PC-9 (cell line): Measurements from ENCODE around the gene DUSP22. TPM values are rescaled to one million over a fixed set of nuclear protein-coding genes. Genes with fewer than 3 reads are reported as not detected.
A peak's percentile ranks its signal among the peaks of the same experiment; 100 is the strongest.

Experiments
- BruUV-seq: library from RNA; stranded (reverse); fragments of 400-500 nt; replicated peaks from 2 replicates; lab custom pipeline; 2021; lab: Mats Ljungman, UMichigan
- CTCF ChIA-PET: fragments of 300-600 bp; sonication (Branson Sonifier 250); formaldehyde crosslinking; loops from one replicate; lab custom pipeline; 2022; ENCODE audit warnings: antibody characterized with exemption; lab: Charles Lee
- POLR2A ChIA-PET: fragments of 300-600 bp; sonication (Branson Sonifier 250); formaldehyde crosslinking; loops from one replicate; lab custom pipeline; 2022; ENCODE audit warnings: antibody characterized with exemption; ENCODE audit not compliant: unreplicated experiment; lab: Charles Lee
- DNase-seq, 2 experiments: peaks; one replicate each; pipeline versions ENCODE4 v3.0.0 to v3.0.0-alpha.2; 2015 to 2022; ENCODE audit warnings: mixed read lengths in 1 of 2
- H2AFZ ChIP-seq: fragments of 200-600 bp; sonication (generic); 2 replicates; pipeline ENCODE4 v1.8.1; 2017; ENCODE audit warnings: antibody characterized with exemption
- H3F3A ChIP-seq: fragments of 200-600 bp; sonication (generic); 2 replicates; pipeline ENCODE4 v1.8.1; 2017; ENCODE audit warnings: antibody characterized with exemption, mild to moderate bottlenecking, low read depth; ENCODE audit not compliant: insufficient read depth
- H3K27ac ChIP-seq: fragments of 200-600 bp; sonication (generic); 2 replicates; pipeline ENCODE4 v1.6.1; 2016; ENCODE audit warnings: mixed run types
- H3K27me3 ChIP-seq: fragments of 200-600 bp; sonication (generic); 2 replicates; pipeline ENCODE4 v1.6.1; 2016; ENCODE audit warnings: low read depth, mixed run types; ENCODE audit not compliant: insufficient read depth
- H3K36me3 ChIP-seq: fragments of 200-600 bp; sonication (generic); 2 replicates; pipeline ENCODE4 v1.6.1; 2016; ENCODE audit warnings: low read depth, mixed run types
- H3K4me1 ChIP-seq: fragments of 200-600 bp; sonication (generic); replicated peaks from 2 replicates; pipeline ENCODE4 v1.6.1; 2016; ENCODE audit warnings: mixed run types; ENCODE audit not compliant: insufficient read depth
- H3K4me2 ChIP-seq: fragments of 200-600 bp; sonication (generic); 2 replicates; pipeline ENCODE4 v1.6.1; 2017; ENCODE audit warnings: mixed run types
- H3K4me3 ChIP-seq: fragments of 200-600 bp; sonication (generic); 2 replicates; pipeline ENCODE4 v1.6.1; 2016; ENCODE audit warnings: mixed run types
- H3K79me2 ChIP-seq: fragments of 200-600 bp; sonication (generic); 2 replicates; pipeline ENCODE4 v1.6.1; 2017; ENCODE audit warnings: low read depth, mixed run types
- H3K9me2 ChIP-seq: fragments of 200-600 bp; sonication (generic); 2 replicates; pipeline ENCODE4 v1.8.1; 2017; ENCODE audit warnings: mild to moderate bottlenecking; ENCODE audit not compliant: insufficient read depth
- H3K9me3 ChIP-seq: fragments of 200-600 bp; sonication (generic); 2 replicates; pipeline ENCODE4 v1.8.1; 2016; ENCODE audit warnings: low read depth; ENCODE audit not compliant: insufficient read depth
- H4K20me1 ChIP-seq: fragments of 200-600 bp; sonication (generic); 2 replicates; pipeline ENCODE4 v1.8.1; 2017; ENCODE audit not compliant: insufficient read depth
- CTCF ChIP-seq: fragments of 200-600 bp; sonication (generic); conservative IDR thresholded peaks from 2 replicates; pipeline ENCODE4 v1.6.1; 2017; ENCODE audit warnings: mixed run types, antibody characterized with exemption, mild to moderate bottlenecking, moderate library complexity
- EZH2 ChIP-seq: fragments of 200-600 bp; sonication (generic); IDR thresholded peaks from 2 replicates; pipeline ENCODE4 v1.8.0; 2017; ENCODE audit warnings: antibody characterized with exemption, low read depth
- intact Hi-C: fragments of 100-400 bp; cut with micrococcal nuclease; formaldehyde crosslinking; loops from one replicate; pipeline ENCODE4 v1.10.0; 2022; ENCODE audit not compliant: unreplicated experiment
- total RNA-seq: library from RNA; stranded (reverse); gene quantifications from 2 replicates; pipeline ENCODE4 v1.2.3, GENCODE V29; 2021

The DUSP22 gene
- total RNA-seq, 1 experiment from 2014 or later = 25.5 TPM

GRCh38 chr6:290111-290922 lies 2.0 kb upstream of the DUSP22 start:
- CTCF ChIA-PET = interaction anchor here (0.6 kb wide), 1 partner anchor 1334 kb away, joined by 3 read pairs; no protein-coding TSS in a partner anchor
- BruUV-seq = no TSS peak
- Histone ChIP-seq H3F3A (no peaks in the 10 kb centered on the region; the same call in 1 of the 2 replicates), H4K20me1 (peaks cover 4% of the 10 kb centered on the region; the same call in 1 of the 2 replicates), H3K4me3 (no peak overlapping the region), H3K36me3 (no peaks in the 10 kb centered on the region), H3K27ac (no peak overlapping the region), H3K9me3 (no peaks in the 10 kb centered on the region), H2AFZ (no peak overlapping the region), H3K79me2 (no peaks in the 10 kb centered on the region), H3K4me1 (no peaks in the 10 kb centered on the region; the same call in 1 of the 2 replicates), H3K27me3 (peaks cover 70% of the 10 kb centered on the region), H3K9me2 (no peaks in the 10 kb centered on the region), H3K4me2 (no peak overlapping the region)
- intact Hi-C loops = loop anchor here (5.0 kb wide), 1 partner anchor 73 kb away; no protein-coding TSS in a partner anchor
- no peak for TF ChIP-seq CTCF
- TF ChIP-seq EZH2 = no peak
- DNase-seq = no peak
- POLR2A ChIA-PET = interaction anchor here (0.6 kb wide), 1 partner anchor 217 kb away, joined by 3 read pairs; no protein-coding TSS in a partner anchor

GRCh38 chr6:291204-291696 lies 1.0 kb upstream of the DUSP22 start:
- POLR2A ChIA-PET = interaction anchor here (0.6 kb wide), 1 partner anchor 216 kb away, joined by 3 read pairs; no protein-coding TSS in a partner anchor
- TF ChIP-seq CTCF (no peak), EZH2 (no peak)
- intact Hi-C loops = loop anchor here (5.0 kb wide), 1 partner anchor 74 kb away; no protein-coding TSS in a partner anchor
- H3F3A ChIP-seq = no peaks in the 10 kb centered on the region; the same call in 1 of the 2 replicates
- no peaks in the 10 kb centered on the region for H3K79me2 ChIP-seq
- H3K27ac ChIP-seq = no peak overlapping the region; the same call in 1 of the 2 replicates
- CTCF ChIA-PET = interaction anchor here (0.6 kb wide), 1 partner anchor 1333 kb away, joined by 3 read pairs; no protein-coding TSS in a partner anchor
- no peak for DNase-seq
- no peaks in the 10 kb centered on the region for H3K9me3 ChIP-seq
- H3K36me3 ChIP-seq = no peaks in the 10 kb centered on the region
- H2AFZ ChIP-seq = peak overlapping the region; percentile 78
- H3K4me1 ChIP-seq = no peaks in the 10 kb centered on the region; the same call in 1 of the 2 replicates
- H3K4me2 ChIP-seq = peak overlapping the region; percentile 66
- peaks cover 62% of the 10 kb centered on the region for H3K27me3 ChIP-seq
- peaks cover 4% of the 10 kb centered on the region; the same call in 1 of the 2 replicates for H4K20me1 ChIP-seq
- H3K4me3 ChIP-seq = peak overlapping the region; percentile 57
- no peaks in the 10 kb centered on the region for H3K9me2 ChIP-seq
- TSS peak; percentile 79 for BruUV-seq

- Histone ChIP-seq H3K27ac (peak overlapping the region; percentile 23; the same call in 1 of the 2 replicates), H3K4me2 (peak overlapping the region; percentile 65), H3K9me2 (no peaks in the 10 kb centered on the region), H3K79me2 (no peaks in the 10 kb centered on the region), H3K27me3 (peaks cover 49% of the 10 kb centered on the region), H3K4me1 (no peaks in the 10 kb centered on the region; the same call in 1 of the 2 replicates), H3K9me3 (no peaks in the 10 kb centered on the region), H3K36me3 (no peaks in the 10 kb centered on the region), H2AFZ (peak overlapping the region; percentile 69), H4K20me1 (peaks cover 4% of the 10 kb centered on the region; the same call in 1 of the 2 replicates), H3K4me3 (peak overlapping the region; percentile 57), H3F3A (no peaks in the 10 kb centered on the region; the same call in 1 of the 2 replicates)
- ChIA-PET POLR2A (no interaction called here), CTCF (interaction anchor here (1.2 kb wide), 1 partner anchor 77 kb away, joined by 3 read pairs; no protein-coding TSS in a partner anchor)
- intact Hi-C loops = loop anchor here (2.0 to 5.0 kb wide), 2 partner anchors 75 to 104 kb away; no protein-coding TSS in a partner anchor
- TF ChIP-seq EZH2 = no peak
- TF ChIP-seq CTCF = no peak
- peak in 1 of 2 experiments; percentile 64 for DNase-seq
- no TSS peak for BruUV-seq
These were observed 362 bp downstream of the DUSP22 start for GRCh38 chr6:292506-293192.
